SK-N-SH treated with all-trans-retinoic acid at 6 μM for 48 hours (cell line): ENCODE measurements around the gene SCRT2.

ENCODE experiments used
- ATAC-seq: fragments of 200-7000 bp; cut with Tn5 transposase; 3 replicates; pipeline ENCODE4 v1.9.1; 2020; ENCODE audit warnings: mild to moderate bottlenecking, moderate library complexity
- BACH2 ChIP-seq: fragments of 250-450 bp; sonication (Bioruptor Pico); IDR thresholded peaks from 2 replicates; pipeline ENCODE4 v1.9.0; 2021; ENCODE audit warnings: mild to moderate bottlenecking, borderline replicate concordance
- CREB5 ChIP-seq: fragments of 250-450 bp; sonication (Bioruptor Pico); IDR thresholded peaks from 2 replicates; pipeline ENCODE4 v1.5.1; 2020; ENCODE audit warnings: low read depth, mild to moderate bottlenecking, moderate library complexity
- CSDC2 ChIP-seq: fragments of 250-450 bp; sonication (Bioruptor Pico); IDR thresholded peaks from 2 replicates; pipeline ENCODE4 v1.5.0; 2020; ENCODE audit warnings: mild to moderate bottlenecking, moderate library complexity
- CSRNP3 ChIP-seq: fragments of 250-450 bp; sonication (Bioruptor Pico); IDR thresholded peaks from 2 replicates; pipeline ENCODE4 v1.5.1; 2021; ENCODE audit warnings: mild to moderate bottlenecking, moderate library complexity
- ESRRG ChIP-seq: fragments of 250-450 bp; sonication (Bioruptor Pico); IDR thresholded peaks from 2 replicates; pipeline ENCODE4 v1.6.1; 2021; ENCODE audit warnings: mild to moderate bottlenecking
- GLIS3 ChIP-seq: fragments of 250-450 bp; sonication (Bioruptor Pico); IDR thresholded peaks from 2 replicates; pipeline ENCODE4 v1.5.0; 2020; ENCODE audit warnings: mild to moderate bottlenecking, moderate library complexity
- ISL1 ChIP-seq: fragments of 250-450 bp; sonication (Bioruptor Pico); IDR thresholded peaks from 2 replicates; pipeline ENCODE4 v2.1.2; 2022; ENCODE audit warnings: mild to moderate bottlenecking, moderate library complexity
- OSR1 ChIP-seq: fragments of 250-450 bp; sonication (Bioruptor Pico); IDR thresholded peaks from 2 replicates; pipeline ENCODE4 v1.8.0; 2022; ENCODE audit warnings: moderate library complexity, mild to moderate bottlenecking, inconsistent platforms
- POU6F1 ChIP-seq: fragments of 250-450 bp; sonication (Bioruptor Pico); IDR thresholded peaks from 2 replicates; pipeline ENCODE4 v1.8.0; 2021; ENCODE audit warnings: low read depth, mild to moderate bottlenecking, moderate library complexity, borderline replicate concordance
- PPARA ChIP-seq: fragments of 250-450 bp; sonication (Bioruptor Pico); IDR thresholded peaks from 2 replicates; pipeline ENCODE4 v1.5.0; 2020; ENCODE audit warnings: mild to moderate bottlenecking, borderline replicate concordance
- RARB ChIP-seq: fragments of 250-450 bp; sonication (Bioruptor Pico); IDR thresholded peaks from 2 replicates; pipeline ENCODE4 v1.8.0; 2021; ENCODE audit warnings: mild to moderate bottlenecking, moderate library complexity
- SNAI2 ChIP-seq: fragments of 250-450 bp; sonication (Bioruptor Pico); IDR thresholded peaks from 2 replicates; pipeline ENCODE4 v1.5.0; 2020; ENCODE audit warnings: mild to moderate bottlenecking, moderate library complexity
- TCF4 ChIP-seq: fragments of 250-450 bp; sonication (Bioruptor Pico); IDR thresholded peaks from 2 replicates; pipeline ENCODE4 v1.8.0; 2021; ENCODE audit warnings: mild to moderate bottlenecking, moderate library complexity, borderline replicate concordance
- TOX ChIP-seq: fragments of 250-450 bp; sonication (Bioruptor Pico); IDR thresholded peaks from 2 replicates; pipeline ENCODE4 v1.8.0; 2021; ENCODE audit warnings: mild to moderate bottlenecking, moderate library complexity, borderline replicate concordance
- TSHZ2 ChIP-seq: fragments of 250-450 bp; sonication (Bioruptor Pico); IDR thresholded peaks from 2 replicates; pipeline ENCODE4 v1.5.0; 2020; ENCODE audit warnings: mild to moderate bottlenecking, moderate library complexity
- ZC3H10 ChIP-seq: fragments of 250-450 bp; sonication (Bioruptor Pico); IDR thresholded peaks from 2 replicates; pipeline ENCODE4 v1.5.1; 2021; ENCODE audit warnings: mild to moderate bottlenecking, moderate library complexity
- ZFP3 ChIP-seq: fragments of 250-450 bp; sonication (Bioruptor Pico); IDR thresholded peaks from 2 replicates; pipeline ENCODE4 v1.5.0; 2020; ENCODE audit warnings: mild to moderate bottlenecking, moderate library complexity
- ZFP30 ChIP-seq: fragments of 450-650 bp; formaldehyde crosslinking; IDR thresholded peaks from 2 replicates; pipeline ENCODE4 v1.5.0; 2022; ENCODE audit warnings: mild to moderate bottlenecking, moderate library complexity
- ZNF565 ChIP-seq: fragments of 450-650 bp; formaldehyde crosslinking; conservative IDR thresholded peaks from 2 replicates; pipeline ENCODE4 v1.5.0; 2020; ENCODE audit warnings: low read depth, mild to moderate bottlenecking, moderate library complexity
- ZNF70 ChIP-seq: fragments of 450-650 bp; formaldehyde crosslinking; IDR thresholded peaks from 2 replicates; pipeline ENCODE4 v1.5.0; 2020; ENCODE audit warnings: mild to moderate bottlenecking, moderate library complexity

Gene SCRT2

GRCh38 chr20:631101-631500, 44.5 kb downstream of the SCRT2 start:
- no peak for TF ChIP-seq POU6F1 (CRISPR knock-in tag)
- TF ChIP-seq OSR1 (CRISPR knock-in tag), result no peak
- TF ChIP-seq CSDC2 (CRISPR knock-in tag), result no peak
- TF ChIP-seq ZNF70 (CRISPR knock-in tag), result no peak
- TF ChIP-seq ZFP30, result no peak
- no peak for TF ChIP-seq RARB (CRISPR knock-in tag)
- TF ChIP-seq ZFP3 (CRISPR knock-in tag), result no peak
- no peak for TF ChIP-seq TOX (CRISPR knock-in tag)
- no peak for TF ChIP-seq ISL1 (CRISPR knock-in tag)
- TF ChIP-seq GLIS3 (CRISPR knock-in tag), result no peak
- no peak for TF ChIP-seq BACH2 (CRISPR knock-in tag)
- TF ChIP-seq TCF4, result no peak
- TF ChIP-seq CSRNP3, result no peak
- no peak for ATAC-seq

GRCh38 chr20:626579-626978, 49.0 kb downstream of the SCRT2 start:
- ATAC-seq, result no peak
- TF ChIP-seq POU6F1 (CRISPR knock-in tag) (no peak), BACH2 (CRISPR knock-in tag) (no peak), CSDC2 (CRISPR knock-in tag) (no peak), TOX (CRISPR knock-in tag) (no peak), SNAI2 (CRISPR knock-in tag) (no peak), ZC3H10 (CRISPR knock-in tag) (no peak), TSHZ2 (CRISPR knock-in tag) (no peak), RARB (CRISPR knock-in tag) (no peak), OSR1 (CRISPR knock-in tag) (no peak), GLIS3 (CRISPR knock-in tag) (no peak), PPARA (CRISPR knock-in tag) (no peak), ZFP30 (no peak), ZNF70 (CRISPR knock-in tag) (no peak), CREB5 (CRISPR knock-in tag) (no peak), ZFP3 (CRISPR knock-in tag) (no peak), ESRRG (CRISPR knock-in tag) (no peak), ZNF565 (CRISPR knock-in tag) (no peak), CSRNP3 (no peak), ISL1 (CRISPR knock-in tag) (no peak)
